GM19324 (cell line): ENCODE measurements around the gene SFN.
"Not testable (repeated sequence)": the region's sequence is repeated elsewhere in the genome, so short reads cannot be mapped to it uniquely, and the experiment has no call there.

Source experiments
- ATAC-seq: cut with Tn5 transposase; IDR thresholded peaks from one replicate; pipeline ENCODE4 v1.9.1; 2021; ENCODE audit warnings: mild to moderate bottlenecking, moderate library complexity; ENCODE audit not compliant: unreplicated experiment, low FRiP score

SFN gene

GRCh38 chr1:26861889-26862378 is 1.0 kb upstream of the SFN start:
- no peak for ATAC-seq

GRCh38 chr1:26863685-26864077 is 732 bp downstream of the SFN start:
- ATAC-seq, result no peak

- ATAC-seq, result peak; percentile 89
These were observed 1.9 kb downstream of the SFN start for GRCh38 chr1:26864610-26865480.

- not testable (repeated sequence) for ATAC-seq
These were observed 10.1 kb downstream of the SFN start for GRCh38 chr1:26873097-26873496.

- ATAC-seq, result no peak
These were observed 11.9 kb downstream of the SFN start for GRCh38 chr1:26874896-26875295.

- no peak for ATAC-seq
These were observed 14.4 kb downstream of the SFN start for GRCh38 chr1:26877326-26877725.

- no peak for ATAC-seq
These were observed 16.8 kb downstream of the SFN start for GRCh38 chr1:26879793-26880192.

- not testable (repeated sequence) for ATAC-seq
These were observed 18.7 kb downstream of the SFN start for GRCh38 chr1:26881611-26882010.

- no peak for ATAC-seq
These were observed 19.9 kb downstream of the SFN start for GRCh38 chr1:26882696-26883463.

- ATAC-seq, result no peak
These were observed 24.2 kb downstream of the SFN start for GRCh38 chr1:26887125-26887524.

- no peak for ATAC-seq
These were observed 25.3 kb downstream of the SFN start for GRCh38 chr1:26888231-26888630.

GRCh38 chr1:26889551-26890466 is 26.9 kb downstream of the SFN start, which contains the start of gene GPN2:
Gene GPN2, minus strand, starts transcription at chr1:26890283. Its CDS starts 187 bp downstream, at chr1:26890096.
- ATAC-seq, result peak; percentile 83

- ATAC-seq, result peak; percentile 37
These were observed 27.5 kb downstream of the SFN start for GRCh38 chr1:26890467-26890796.

GRCh38 chr1:26894263-26894662 is 31.3 kb downstream of the SFN start:
- ATAC-seq, result no peak

- ATAC-seq, result no peak
These were observed 34.4 kb downstream of the SFN start for GRCh38 chr1:26897351-26897750.

- peak; percentile 81 for ATAC-seq
These were observed 37.3 kb downstream of the SFN start, which contains the start of gene GPATCH3 for GRCh38 chr1:26900001-26900814. Gene GPATCH3, minus strand, starts transcription at chr1:26900467. Its CDS starts 25 bp downstream, at chr1:26900442.

GRCh38 chr1:26900815-26901511 is 38.0 kb downstream of the SFN start:
- ATAC-seq, result no peak

- no peak for ATAC-seq
These were observed 44.3 kb downstream of the SFN start for GRCh38 chr1:26907071-26907917.
